ENCODE measurements around the gene NXPE3.

- TF ChIP-seq POLR2A (IDR thresholded peaks at IDR 0.05) (no peak), CTCF (IDR thresholded peaks at IDR 0.05) (no peak)
Observed at GRCh38 chr3:101806491-101806890, 27.5 kb downstream of the NXPE3 start.
